IMR-90 (cell line): ENCODE measurements around the gene RALGPS2. TPM values are rescaled to one million over a fixed set of nuclear protein-coding genes. Genes with fewer than 3 reads are reported as not detected.

Experiments used
- ATAC-seq: fragments of 200-7000 bp; cut with Tn5 transposase; 2 replicates; pipeline ENCODE4 v1.9.1; 2020; ENCODE audit warnings: low read depth, mild to moderate bottlenecking, moderate library complexity
- BruUV-seq: library from RNA; stranded (reverse); fragments of 400-500 nt; replicated peaks from 2 replicates; lab custom pipeline; 2021; lab: Mats Ljungman, UMichigan
- CTCF ChIA-PET: fragments of 300-600 bp; formaldehyde crosslinking; extraction: SDS; loops from one replicate; lab custom pipeline; 2021; ENCODE audit warnings: antibody characterized with exemption; lab: Yijun Ruan, JAX
- POLR2A ChIA-PET: fragments of 300-600 bp; sonication (Branson Sonifier 250); formaldehyde crosslinking; loops from one replicate; lab custom pipeline; 2022; ENCODE audit warnings: antibody characterized with exemption; ENCODE audit not compliant: unreplicated experiment; lab: Charles Lee
- DNase-seq: peaks from one replicate; pipeline ENCODE4 v3.0.0; 2013
- H2AFZ ChIP-seq: replicated peaks from 2 replicates; pipeline ENCODE3; 2013; ENCODE audit warnings: low read length, mild to moderate bottlenecking; ENCODE audit not compliant: poor library complexity
- H2AK5ac ChIP-seq: 2 replicates; pipeline ENCODE4 v1.6.1; 2013; ENCODE audit warnings: low read depth, low read length, inconsistent platforms
- H2AK9ac ChIP-seq: replicated peaks from 2 replicates; pipeline ENCODE3; 2013; ENCODE audit warnings: mild to moderate bottlenecking, low read depth, low read length, moderate library complexity; ENCODE audit not compliant: poor library complexity
- H2BK120ac ChIP-seq: 2 replicates; pipeline ENCODE4 v1.6.1; 2013; ENCODE audit warnings: low read depth, low read length, inconsistent platforms
- H2BK15ac ChIP-seq: 3 replicates; pipeline ENCODE4 v1.6.1; 2013; ENCODE audit warnings: low read depth, low read length, inconsistent platforms
- H2BK20ac ChIP-seq: 2 replicates; pipeline ENCODE4 v1.6.1; 2013; ENCODE audit warnings: low read depth, mild to moderate bottlenecking, inconsistent platforms, low read length, moderate library complexity
- H2BK5ac ChIP-seq: 2 replicates; pipeline ENCODE4 v1.6.1; 2013; ENCODE audit warnings: mild to moderate bottlenecking, low read depth, low read length, inconsistent platforms; ENCODE audit not compliant: poor library complexity, severe bottlenecking
- H3K14ac ChIP-seq: replicated peaks from 2 replicates; pipeline ENCODE4 v1.6.1; 2013; ENCODE audit warnings: low read depth, low read length, inconsistent platforms
- H3K18ac ChIP-seq: 2 replicates; pipeline ENCODE4 v1.6.1; 2013; ENCODE audit warnings: low read depth, low read length, control low read depth
- H3K23ac ChIP-seq: 2 replicates; pipeline ENCODE4 v1.6.1; 2013; ENCODE audit warnings: low read depth, low read length, inconsistent platforms
- H3K27ac ChIP-seq: 2 replicates; pipeline ENCODE4 v1.5.1; 2013; ENCODE audit warnings: mild to moderate bottlenecking, control low read depth, low read length; ENCODE audit not compliant: insufficient read depth
- H3K27me3 ChIP-seq: 2 replicates; pipeline ENCODE4 v1.6.1; 2013; ENCODE audit warnings: low read length; ENCODE audit not compliant: control insufficient read depth, insufficient read depth
- H3K36me3 ChIP-seq: 2 replicates; pipeline ENCODE4 v1.6.1; 2013; ENCODE audit warnings: low read length, mixed read lengths; ENCODE audit not compliant: control insufficient read depth, insufficient read depth
- H3K4ac ChIP-seq: 2 replicates; pipeline ENCODE4 v1.6.1; 2013; ENCODE audit warnings: low read depth, low read length, inconsistent platforms
- H3K4me1 ChIP-seq: 2 replicates; pipeline ENCODE4 v1.6.1; 2013; ENCODE audit warnings: low read length, mixed read lengths; ENCODE audit not compliant: control insufficient read depth, insufficient read depth
- H3K4me2 ChIP-seq: 2 replicates; pipeline ENCODE4 v1.6.1; 2013; ENCODE audit warnings: low read depth, mild to moderate bottlenecking, control low read depth, low read length, moderate library complexity
- H3K4me3 ChIP-seq: 2 replicates; pipeline ENCODE4 v1.5.1; 2013; ENCODE audit warnings: low read depth, mild to moderate bottlenecking, control low read depth, low read length, moderate library complexity; ENCODE audit not compliant: insufficient read depth
- H3K56ac ChIP-seq: 2 replicates; pipeline ENCODE4 v1.6.1; 2013; ENCODE audit warnings: low read length, inconsistent platforms; ENCODE audit not compliant: insufficient read depth; ENCODE audit errors: extremely low read depth
- H3K79me1 ChIP-seq, 2 experiments: 2 replicates each; pipeline ENCODE4 v1.6.1; 2013; ENCODE audit warnings: low read length in 2 of 2, inconsistent platforms in 1 of 2, low read depth in 1 of 2
- H3K9ac ChIP-seq: 2 replicates; pipeline ENCODE4 v1.6.1; 2013; ENCODE audit warnings: low read depth, low read length, control low read depth
- H3K9me1 ChIP-seq: 2 replicates; pipeline ENCODE4 v1.6.1; 2013; ENCODE audit warnings: low read length, inconsistent platforms; ENCODE audit not compliant: insufficient read depth
- H3K9me3 ChIP-seq: 2 replicates; pipeline ENCODE4 v1.6.1; 2013; ENCODE audit warnings: low read length; ENCODE audit not compliant: control insufficient read depth, insufficient read depth
- H4K20me1 ChIP-seq: 2 replicates; pipeline ENCODE4 v1.6.1; 2013; ENCODE audit warnings: low read length, inconsistent platforms; ENCODE audit not compliant: insufficient read depth
- H4K5ac ChIP-seq: 2 replicates; pipeline ENCODE4 v1.6.1; 2013; ENCODE audit warnings: mild to moderate bottlenecking, low read depth, low read length, control low read depth
- H4K8ac ChIP-seq, 2 experiments: 2 replicates each; pipeline ENCODE4 v1.6.1; 2013; ENCODE audit warnings: low read depth in 2 of 2, low read length in 2 of 2, control low read depth in 1 of 2, inconsistent platforms in 1 of 2
- H4K91ac ChIP-seq: 2 replicates; pipeline ENCODE4 v1.6.1; 2013; ENCODE audit warnings: low read depth, low read length, inconsistent platforms; ENCODE audit not compliant: insufficient read depth
- FOS ChIP-seq: fragments of 150-350 bp; IDR thresholded peaks from 2 replicates; pipeline ENCODE4 v1.6.1; 2016; ENCODE audit warnings: low read depth, low read length
- MAFK ChIP-seq: IDR thresholded peaks from 2 replicates; pipeline ENCODE4 v1.6.1; 2012; ENCODE audit warnings: low read depth, low read length, improper control_type of control experiment
- MAZ ChIP-seq: IDR thresholded peaks from 2 replicates; pipeline ENCODE4 v1.6.1; 2012; ENCODE audit warnings: low read depth, mild to moderate bottlenecking, low read length, improper control_type of control experiment, moderate library complexity, borderline replicate concordance
- POLR2A ChIP-seq: IDR thresholded peaks from 2 replicates; pipeline ENCODE4 v1.6.1; 2012; ENCODE audit warnings: mild to moderate bottlenecking, low read depth, low read length
- RAD21 ChIP-seq: IDR thresholded peaks from 2 replicates; pipeline ENCODE4 v1.6.1; 2012; ENCODE audit warnings: low read length, improper control_type of control experiment
- WGBS, 2 experiments: methylation state at CpG; one replicate each; pipeline versions ENCODE4 v1.1.5 to v1.1.7; 2013; ENCODE audit warnings: missing lambda C conversion rate in 2 of 2; ENCODE audit not compliant: insufficient read length in 1 of 2; ENCODE audit errors: extremely low coverage in 2 of 2; 5-methylcytosine and 5-hydroxymethylcytosine counted together
- dilution Hi-C: fragments of 300-500 bp; cut with HindIII; formaldehyde crosslinking; loops from one replicate; pipeline ENCODE4 v1.14.3; 2018; ENCODE audit warnings: low sequenced_read_pairs; ENCODE audit not compliant: unreplicated experiment
- in situ Hi-C: fragments of 300-500 bp; cut with MboI; formaldehyde crosslinking; loops from 3 replicates; pipeline ENCODE4 v1.14.3; 2019; ENCODE audit warnings: low sequenced_read_pairs, inconsistent platforms, mixed read lengths
- intact Hi-C: fragments of 100-400 bp; cut with micrococcal nuclease; formaldehyde crosslinking; loops from 2 replicates; pipeline ENCODE4 v1.10.0; 2022
- polyA plus RNA-seq, 3 experiments: library from polyadenylated mRNA; depleted of rRNA; stranded (reverse); fragments of >200 nt; gene quantifications; 2 replicates each; pipeline ENCODE4 v1.2.3, GENCODE V29; 2012; ENCODE audit warnings: low replicate concordance in 1 of 3
- total RNA-seq: library from RNA; depleted of rRNA; stranded (reverse); fragments of >200 nt; gene quantifications from 2 replicates; pipeline ENCODE4 v1.2.3, GENCODE V29; 2012

RALGPS2 gene
- total and polyA plus RNA-seq, 2 of the 4 experiments (the other 2 are of a cell fraction): 13.8 to 148 TPM

DNA sequence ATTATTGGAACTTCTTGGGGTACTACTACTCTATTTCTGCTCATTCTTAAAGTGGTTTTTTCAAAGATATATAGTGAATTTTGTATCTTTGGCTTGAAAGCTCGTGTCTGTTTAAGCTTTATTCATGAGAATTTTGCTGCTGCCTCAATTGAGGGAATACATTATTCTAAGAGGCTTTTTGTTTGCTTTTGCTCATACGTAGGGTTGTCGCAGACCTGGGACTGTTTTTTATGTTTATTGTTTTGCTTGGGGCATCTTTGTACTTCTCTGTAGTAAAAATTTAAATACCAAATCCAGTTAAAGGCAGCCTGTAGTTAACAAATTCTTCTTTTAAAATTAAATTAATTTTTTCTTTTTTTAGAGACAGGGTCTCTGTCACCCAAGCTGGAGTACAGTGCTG, 83.5 kb downstream of the RALGPS2 start:
- Histone ChIP-seq H3K4me3 (no peak overlapping the region), H4K5ac (no peak overlapping the region), H3K36me3 (peaks cover 13% of the 10 kb centered on the region), H3K4me2 (no peak overlapping the region), H3K79me1 (peaks cover 17% of the 10 kb centered on the region in 2 experiments; a peak in 3 of 4 replicates), H3K4ac (no peak overlapping the region), H3K9me1 (no peaks in the 10 kb centered on the region; the same call in 1 of the 2 replicates), H3K9ac (no peak overlapping the region), H2BK5ac (no peak overlapping the region), H2BK15ac (no peak overlapping the region), H2AK9ac (no peak overlapping the region), H3K27me3 (no peaks in the 10 kb centered on the region), H2BK20ac (no peak overlapping the region), H4K8ac (no peak overlapping the region), H2AK5ac (no peak overlapping the region), H2AFZ (no peak overlapping the region), H3K18ac (no peak overlapping the region), H4K91ac (no peak overlapping the region), H3K14ac (no peak overlapping the region), H3K9me3 (no peaks in the 10 kb centered on the region), H3K4me1 (no peaks in the 10 kb centered on the region), H2BK120ac (no peak overlapping the region), H3K56ac (no peak overlapping the region), H4K20me1 (no peaks in the 10 kb centered on the region; the same call in 1 of the 2 replicates), H3K23ac (no peak overlapping the region), H3K27ac (no peak overlapping the region)
- no TSS peak for BruUV-seq
- intact Hi-C loops: no loop called here
- in situ Hi-C loops: no loop called here
- TF ChIP-seq POLR2A (no peak), MAFK (no peak), FOS (no peak), MAZ (no peak), RAD21 (no peak)
- dilution Hi-C loops: no loop called here
- WGBS, 2 experiments: no CpG with 5 or more reads among the region's 3 CpGs
- ChIA-PET CTCF (no interaction called here), POLR2A (no interaction called here)
- ATAC-seq (no peak), DNase-seq (no peak)
